Testis (tissue), 3 donors: ENCODE results near the gene DNAI1. TPM values are rescaled to one million over a fixed set of nuclear protein-coding genes. Genes with fewer than 3 reads are reported as not detected.

Experiments
- DNase-seq: peaks from one replicate; pipeline ENCODE4 v3.0.0-alpha.2; 2019
- H3K27ac ChIP-seq, 2 donors: fragments of 200-600 bp; sonication (generic); one replicate each; pipeline ENCODE4 v1.5.1; 2019
- H3K27me3 ChIP-seq: fragments of 200-600 bp; sonication (generic); one replicate; pipeline ENCODE4 v1.5.1; 2019
- H3K36me3 ChIP-seq: fragments of 200-600 bp; sonication (generic); one replicate; pipeline ENCODE4 v1.5.1; 2017; ENCODE audit warnings: low read depth; ENCODE audit errors: missing control alignments
- H3K4me1 ChIP-seq: fragments of 200-600 bp; sonication (generic); one replicate; pipeline ENCODE4 v1.5.1; 2019
- H3K4me3 ChIP-seq, 2 donors: fragments of 200-600 bp; sonication (generic); one replicate each; pipeline ENCODE4 v1.5.1; 2017 to 2019
- H3K9me3 ChIP-seq: fragments of 200-600 bp; sonication (generic); one replicate; pipeline ENCODE4 v1.5.1; 2017
- CTCF ChIP-seq, 3 experiments: fragments of 450-650 bp in 2 of 3; fragments of 200-600 bp in 1 of 3; sonication (generic) in 1 of 3; IDR thresholded peaks; one replicate each; pipeline ENCODE4 v1.5.1; 2016 to 2019; ENCODE audit warnings: antibody characterized with exemption in 3 of 3, mild to moderate bottlenecking in 2 of 3, moderate library complexity in 1 of 3
- POLR2A ChIP-seq: fragments of 450-650 bp; IDR thresholded peaks from one replicate; pipeline ENCODE4 v1.6.1; 2017; ENCODE audit warnings: antibody characterized with exemption, mild to moderate bottlenecking, moderate library complexity
- WGBS, 2 donors: methylation state at CpG; one replicate each; pipeline ENCODE4 v1.1.5; 2018; 5-methylcytosine and 5-hydroxymethylcytosine counted together
- intact Hi-C: fragments of 100-400 bp; cut with DNase I; formaldehyde crosslinking; loops from one replicate; pipeline ENCODE4 v1.15.1; 2023; ENCODE audit warnings: low total_unique reads
- polyA plus RNA-seq: library from polyadenylated mRNA; stranded (reverse); fragments of 350-450 nt; fragmentation: Illumina TruSeq; extraction: RNeasy Lipid Tissue Mini Kit (QIAGEN cat#74804); gene quantifications from one replicate; pipeline ENCODE4 v1.2.3, GENCODE V29; 2014; ENCODE audit warnings: low read depth, low replicate concordance; ENCODE audit not compliant: insufficient read depth
- total RNA-seq, 2 donors: library from RNA; depleted of rRNA; stranded (reverse); fragments of >200 nt; gene quantifications; one replicate each; pipeline ENCODE4 v1.2.3, GENCODE V29; 2016

The DNAI1 gene
- total and polyA plus RNA-seq, 3 donors from 2014 or later: 22.7 to 109 (median 36.7) TPM

GRCh38 chr9:34440017-34440416, 18.6 kb upstream of the DNAI1 start:
- intact Hi-C loops: no loop called here
- Histone ChIP-seq H3K36me3 (no peaks in the 10 kb centered on the region), H3K4me3 (no peak overlapping the region), H3K27ac (no peak overlapping the region), H3K4me1 (no peaks in the 10 kb centered on the region), H3K27me3 (no peaks in the 10 kb centered on the region), H3K9me3 (no peaks in the 10 kb centered on the region)
- DNase-seq: no peak
- no peak for TF ChIP-seq POLR2A
- no peak for TF ChIP-seq CTCF (IDR thresholded peaks at IDR 0.05)

GRCh38 chr9:34442770-34443169, 15.8 kb upstream of the DNAI1 start:
- H3K9me3 ChIP-seq: no peaks in the 10 kb centered on the region
- intact Hi-C loops: no loop called here
- TF ChIP-seq POLR2A: no peak
- TF ChIP-seq CTCF (IDR thresholded peaks at IDR 0.05): no peak
- no peak overlapping the region for H3K4me3 ChIP-seq
- no peak overlapping the region for H3K27ac ChIP-seq
- no peaks in the 10 kb centered on the region for H3K27me3 ChIP-seq
- no peaks in the 10 kb centered on the region for H3K36me3 ChIP-seq
- no peak for DNase-seq
- whole genome bisulfite sequencing, 2 donors: 92 to 94% methylated on average over 1 of the region's 1 CpG
- no peaks in the 10 kb centered on the region for H3K4me1 ChIP-seq

DNA sequence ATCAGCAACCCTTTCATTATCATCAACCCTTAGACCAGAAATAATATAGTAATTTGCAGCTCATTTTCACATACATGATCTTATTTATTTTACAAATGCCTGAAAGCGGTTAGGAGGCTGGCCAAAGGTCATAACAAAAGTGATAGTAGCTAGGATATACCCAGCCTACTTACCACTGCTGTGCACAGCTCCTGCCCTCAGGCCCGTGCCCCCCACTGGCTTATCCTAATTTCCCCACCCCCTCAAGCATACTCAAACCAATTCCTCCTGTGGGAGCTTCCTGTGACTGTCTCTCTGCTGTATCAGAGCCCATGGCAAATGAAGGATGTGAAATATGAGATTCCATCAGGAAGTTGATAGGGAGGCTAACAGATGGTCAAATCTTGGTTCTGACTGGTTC, 15.1 kb upstream of the DNAI1 start:
- WGBS, 2 donors: 81 to 88% methylated on average over 2 of the region's 2 CpGs
- Histone ChIP-seq H3K4me3 (no peak overlapping the region), H3K36me3 (no peaks in the 10 kb centered on the region), H3K27me3 (no peaks in the 10 kb centered on the region), H3K9me3 (no peaks in the 10 kb centered on the region), H3K27ac (no peak overlapping the region), H3K4me1 (no peaks in the 10 kb centered on the region)
- intact Hi-C loops: no loop called here
- TF ChIP-seq POLR2A (no peak), CTCF (IDR thresholded peaks at IDR 0.05) (no peak)
- DNase-seq: no peak

DNA sequence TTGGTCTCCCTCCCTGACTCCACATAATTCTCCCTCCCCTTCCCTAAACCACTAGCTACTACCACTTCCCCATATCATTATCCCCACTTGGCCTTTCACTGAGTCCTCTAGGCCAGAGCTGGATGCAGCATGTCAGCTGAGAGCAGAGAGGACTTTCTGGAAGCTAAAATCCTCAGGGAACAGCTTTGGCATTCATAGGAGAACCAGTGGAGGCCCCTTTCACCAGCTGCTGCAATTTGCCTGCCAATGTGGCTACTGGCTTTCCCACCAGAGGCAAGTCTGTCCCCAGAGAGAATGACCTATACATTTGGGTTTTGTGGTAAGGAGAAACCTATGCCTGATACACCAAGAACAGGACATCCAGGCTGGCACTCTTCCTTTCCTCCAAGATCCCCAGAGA, 14.6 kb upstream of the DNAI1 start:
- Histone ChIP-seq H3K4me1 (no peaks in the 10 kb centered on the region), H3K4me3 (no peak overlapping the region), H3K36me3 (no peaks in the 10 kb centered on the region), H3K27me3 (no peaks in the 10 kb centered on the region), H3K9me3 (no peaks in the 10 kb centered on the region), H3K27ac (no peak overlapping the region)
- intact Hi-C loops: no loop called here
- no peak for DNase-seq
- TF ChIP-seq CTCF (IDR thresholded peaks at IDR 0.05): no peak
- TF ChIP-seq POLR2A: no peak

GRCh38 chr9:34446468-34446891, 12.1 kb upstream of the DNAI1 start:
- DNase-seq: no peak
- H3K36me3 ChIP-seq: no peaks in the 10 kb centered on the region
- TF ChIP-seq POLR2A (no peak), CTCF (IDR thresholded peaks at IDR 0.05) (no peak)
- H3K4me1 ChIP-seq: no peaks in the 10 kb centered on the region
- H3K27ac ChIP-seq: no peak overlapping the region
- no peaks in the 10 kb centered on the region for H3K27me3 ChIP-seq
- intact Hi-C loops: no loop called here
- no peaks in the 10 kb centered on the region for H3K9me3 ChIP-seq
- H3K4me3 ChIP-seq: no peak overlapping the region
